ENCODE measurements around the gene ACACB. TPM values are rescaled to one million over a fixed set of nuclear protein-coding genes. Genes with fewer than 3 reads are reported as not detected.

Gene ACACB
- total and polyA plus RNA-seq, 2 experiments from 2014 or later = 6.2 to 15.4 TPM

DNA sequence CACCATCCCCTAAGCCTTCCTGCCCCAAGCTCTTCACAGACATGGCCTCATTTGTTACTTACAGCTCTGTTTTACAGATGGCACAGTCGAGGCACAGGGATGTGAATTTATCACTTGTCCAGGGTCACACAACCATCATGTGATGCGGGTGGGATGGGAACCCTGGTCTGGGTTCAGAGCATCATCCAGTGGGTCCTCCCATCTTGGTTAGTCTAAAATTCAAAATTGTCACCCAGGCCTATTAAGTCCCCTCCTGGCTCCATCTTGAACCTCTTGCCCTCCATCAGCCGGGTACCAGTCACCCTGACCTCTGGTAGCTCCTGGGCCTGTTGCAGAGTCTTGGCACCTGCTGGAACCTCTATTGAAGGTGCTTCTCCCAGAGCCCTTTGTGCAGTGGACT, 52.9 kb downstream of the ACACB start:
- peaks cover 6% of the 10 kb centered on the region; the same call in 1 of the 2 replicates for H3K36me3 ChIP-seq (ENCODE audit: insufficient read depth)
- H3K4me3 ChIP-seq = no peak overlapping the region
- no peak overlapping the region for H3K4me2 ChIP-seq
- ATAC-seq (no peak), DNase-seq (ENCODE audit: low spot score) (no peak)
- H3K27me3 ChIP-seq (ENCODE audit: insufficient read depth) = no peaks in the 10 kb centered on the region
- H4K20me1 ChIP-seq (replicated peaks; ENCODE audit: insufficient read depth) = no peaks in the 10 kb centered on the region
- H3F3A ChIP-seq (replicated peaks; ENCODE audit: low read depth) = no peaks in the 10 kb centered on the region
- H3K4me3 Mint-ChIP-seq = no peak overlapping the region
- H3K79me2 ChIP-seq (replicated peaks; ENCODE audit: insufficient read depth) = no peaks in the 10 kb centered on the region
- no peaks in the 10 kb centered on the region for H3K4me1 ChIP-seq (ENCODE audit: insufficient read depth)
- TF ChIP-seq, protein P1, sequence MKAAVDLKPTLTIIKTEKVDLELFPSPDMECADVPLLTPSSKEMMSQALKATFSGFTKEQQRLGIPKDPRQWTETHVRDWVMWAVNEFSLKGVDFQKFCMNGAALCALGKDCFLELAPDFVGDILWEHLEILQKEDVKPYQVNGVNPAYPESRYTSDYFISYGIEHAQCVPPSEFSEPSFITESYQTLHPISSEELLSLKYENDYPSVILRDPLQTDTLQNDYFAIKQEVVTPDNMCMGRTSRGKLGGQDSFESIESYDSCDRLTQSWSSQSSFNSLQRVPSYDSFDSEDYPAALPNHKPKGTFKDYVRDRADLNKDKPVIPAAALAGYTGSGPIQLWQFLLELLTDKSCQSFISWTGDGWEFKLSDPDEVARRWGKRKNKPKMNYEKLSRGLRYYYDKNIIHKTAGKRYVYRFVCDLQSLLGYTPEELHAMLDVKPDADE (IDR thresholded peaks at IDR 0.05) = no peak
- TF ChIP-seq, protein P2, sequence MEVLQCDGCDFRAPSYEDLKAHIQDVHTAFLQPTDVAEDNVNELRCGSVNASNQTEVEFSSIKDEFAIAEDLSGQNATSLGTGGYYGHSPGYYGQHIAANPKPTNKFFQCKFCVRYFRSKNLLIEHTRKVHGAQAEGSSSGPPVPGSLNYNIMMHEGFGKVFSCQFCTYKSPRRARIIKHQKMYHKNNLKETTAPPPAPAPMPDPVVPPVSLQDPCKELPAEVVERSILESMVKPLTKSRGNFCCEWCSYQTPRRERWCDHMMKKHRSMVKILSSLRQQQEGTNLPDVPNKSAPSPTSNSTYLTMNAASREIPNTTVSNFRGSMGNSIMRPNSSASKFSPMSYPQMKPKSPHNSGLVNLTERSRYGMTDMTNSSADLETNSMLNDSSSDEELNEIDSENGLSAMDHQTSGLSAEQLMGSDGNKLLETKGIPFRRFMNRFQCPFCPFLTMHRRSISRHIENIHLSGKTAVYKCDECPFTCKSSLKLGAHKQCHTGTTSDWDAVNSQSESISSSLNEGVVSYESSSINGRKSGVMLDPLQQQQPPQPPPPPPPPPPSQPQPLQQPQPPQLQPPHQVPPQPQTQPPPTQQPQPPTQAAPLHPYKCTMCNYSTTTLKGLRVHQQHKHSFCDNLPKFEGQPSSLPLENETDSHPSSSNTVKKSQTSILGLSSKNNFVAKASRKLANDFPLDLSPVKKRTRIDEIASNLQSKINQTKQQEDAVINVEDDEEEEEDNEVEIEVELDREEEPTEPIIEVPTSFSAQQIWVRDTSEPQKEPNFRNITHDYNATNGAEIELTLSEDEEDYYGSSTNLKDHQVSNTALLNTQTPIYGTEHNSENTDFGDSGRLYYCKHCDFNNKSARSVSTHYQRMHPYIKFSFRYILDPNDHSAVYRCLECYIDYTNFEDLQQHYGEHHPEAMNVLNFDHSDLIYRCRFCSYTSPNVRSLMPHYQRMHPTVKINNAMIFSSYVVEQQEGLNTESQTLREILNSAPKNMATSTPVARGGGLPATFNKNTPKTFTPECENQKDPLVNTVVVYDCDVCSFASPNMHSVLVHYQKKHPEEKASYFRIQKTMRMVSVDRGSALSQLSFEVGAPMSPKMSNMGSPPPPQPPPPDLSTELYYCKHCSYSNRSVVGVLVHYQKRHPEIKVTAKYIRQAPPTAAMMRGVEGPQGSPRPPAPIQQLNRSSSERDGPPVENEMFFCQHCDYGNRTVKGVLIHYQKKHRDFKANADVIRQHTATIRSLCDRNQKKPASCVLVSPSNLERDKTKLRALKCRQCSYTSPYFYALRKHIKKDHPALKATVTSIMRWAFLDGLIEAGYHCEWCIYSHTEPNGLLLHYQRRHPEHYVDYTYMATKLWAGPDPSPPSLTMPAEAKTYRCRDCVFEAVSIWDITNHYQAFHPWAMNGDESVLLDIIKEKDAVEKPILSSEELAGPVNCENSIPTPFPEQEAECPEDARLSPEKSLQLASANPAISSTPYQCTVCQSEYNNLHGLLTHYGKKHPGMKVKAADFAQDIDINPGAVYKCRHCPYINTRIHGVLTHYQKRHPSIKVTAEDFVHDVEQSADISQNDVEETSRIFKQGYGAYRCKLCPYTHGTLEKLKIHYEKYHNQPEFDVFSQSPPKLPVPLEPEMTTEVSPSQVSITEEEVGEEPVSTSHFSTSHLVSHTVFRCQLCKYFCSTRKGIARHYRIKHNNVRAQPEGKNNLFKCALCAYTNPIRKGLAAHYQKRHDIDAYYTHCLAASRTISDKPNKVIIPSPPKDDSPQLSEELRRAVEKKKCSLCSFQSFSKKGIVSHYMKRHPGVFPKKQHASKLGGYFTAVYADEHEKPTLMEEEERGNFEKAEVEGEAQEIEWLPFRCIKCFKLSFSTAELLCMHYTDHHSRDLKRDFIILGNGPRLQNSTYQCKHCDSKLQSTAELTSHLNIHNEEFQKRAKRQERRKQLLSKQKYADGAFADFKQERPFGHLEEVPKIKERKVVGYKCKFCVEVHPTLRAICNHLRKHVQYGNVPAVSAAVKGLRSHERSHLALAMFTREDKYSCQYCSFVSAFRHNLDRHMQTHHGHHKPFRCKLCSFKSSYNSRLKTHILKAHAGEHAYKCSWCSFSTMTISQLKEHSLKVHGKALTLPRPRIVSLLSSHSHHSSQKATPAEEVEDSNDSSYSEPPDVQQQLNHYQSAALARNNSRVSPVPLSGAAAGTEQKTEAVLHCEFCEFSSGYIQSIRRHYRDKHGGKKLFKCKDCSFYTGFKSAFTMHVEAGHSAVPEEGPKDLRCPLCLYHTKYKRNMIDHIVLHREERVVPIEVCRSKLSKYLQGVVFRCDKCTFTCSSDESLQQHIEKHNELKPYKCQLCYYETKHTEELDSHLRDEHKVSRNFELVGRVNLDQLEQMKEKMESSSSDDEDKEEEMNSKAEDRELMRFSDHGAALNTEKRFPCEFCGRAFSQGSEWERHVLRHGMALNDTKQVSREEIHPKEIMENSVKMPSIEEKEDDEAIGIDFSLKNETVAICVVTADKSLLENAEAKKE (CRISPR knock-in tag; IDR thresholded peaks at IDR 0.05) = no peak
- TF ChIP-seq STAT1 (IDR thresholded peaks at IDR 0.05; ENCODE audit: unreplicated experiment) (no peak), JUNB (IDR thresholded peaks at IDR 0.05; ENCODE audit: unreplicated experiment) (no peak), ZNF331 (CRISPR knock-in tag; IDR thresholded peaks at IDR 0.05; ENCODE audit: low read depth) (no peak), ZNF114 (CRISPR knock-in tag; IDR thresholded peaks at IDR 0.05) (no peak), NANOG (IDR thresholded peaks at IDR 0.05; ENCODE audit: borderline replicate concordance) (no peak), POLR2AphosphoS5 (IDR thresholded peaks at IDR 0.05; ENCODE audit: low read depth) (no peak)
- TF ChIP-seq, protein P3, sequence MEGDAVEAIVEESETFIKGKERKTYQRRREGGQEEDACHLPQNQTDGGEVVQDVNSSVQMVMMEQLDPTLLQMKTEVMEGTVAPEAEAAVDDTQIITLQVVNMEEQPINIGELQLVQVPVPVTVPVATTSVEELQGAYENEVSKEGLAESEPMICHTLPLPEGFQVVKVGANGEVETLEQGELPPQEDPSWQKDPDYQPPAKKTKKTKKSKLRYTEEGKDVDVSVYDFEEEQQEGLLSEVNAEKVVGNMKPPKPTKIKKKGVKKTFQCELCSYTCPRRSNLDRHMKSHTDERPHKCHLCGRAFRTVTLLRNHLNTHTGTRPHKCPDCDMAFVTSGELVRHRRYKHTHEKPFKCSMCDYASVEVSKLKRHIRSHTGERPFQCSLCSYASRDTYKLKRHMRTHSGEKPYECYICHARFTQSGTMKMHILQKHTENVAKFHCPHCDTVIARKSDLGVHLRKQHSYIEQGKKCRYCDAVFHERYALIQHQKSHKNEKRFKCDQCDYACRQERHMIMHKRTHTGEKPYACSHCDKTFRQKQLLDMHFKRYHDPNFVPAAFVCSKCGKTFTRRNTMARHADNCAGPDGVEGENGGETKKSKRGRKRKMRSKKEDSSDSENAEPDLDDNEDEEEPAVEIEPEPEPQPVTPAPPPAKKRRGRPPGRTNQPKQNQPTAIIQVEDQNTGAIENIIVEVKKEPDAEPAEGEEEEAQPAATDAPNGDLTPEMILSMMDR (conservative IDR thresholded peaks at IDR 0.05; ENCODE audit: low read depth in 2 of 2) = no peak
- H3K4me1 Mint-ChIP-seq = no peaks in the 10 kb centered on the region
- H3K27ac Mint-ChIP-seq = no peak overlapping the region
- no peak overlapping the region for H3K27ac ChIP-seq (ENCODE audit: low read depth)
- H2AFZ ChIP-seq = no peak overlapping the region
- peaks cover 44% of the 10 kb centered on the region for H3K36me3 Mint-ChIP-seq (ENCODE audit: low read depth)
- H3K9me3 Mint-ChIP-seq = peaks cover 3% of the 10 kb centered on the region; the same call in 2 of the 3 replicates
- H3K9me2 ChIP-seq (ENCODE audit: insufficient read depth) = no peaks in the 10 kb centered on the region
- H3K27me3 Mint-ChIP-seq (ENCODE audit: insufficient read depth, low read depth, poor library complexity) = peaks cover 3% of the 10 kb centered on the region

All from GM23338 (cell line).